Stimulated activated CD4-positive, alpha-beta T cell treated with anti-CD3 and anti-CD28 coated beads, Interleukin-12 subunit alpha, Interleukin-12 subunit beta, amount 100 ng/mL, for 48 hours (primary cell): ENCODE data around the gene ARL17B.
"Not testable (repeated sequence)": the region's sequence is repeated elsewhere in the genome, so short reads cannot be mapped to it uniquely, and the experiment has no call there.

ENCODE experiments used
- DNase-seq, 3 donors: peaks; one replicate each; pipeline ENCODE4 v3.0.0-alpha.2; 2020; ENCODE audit warnings: low read depth in 2 of 3, low spot score in 1 of 3

Gene ARL17B

DNA sequence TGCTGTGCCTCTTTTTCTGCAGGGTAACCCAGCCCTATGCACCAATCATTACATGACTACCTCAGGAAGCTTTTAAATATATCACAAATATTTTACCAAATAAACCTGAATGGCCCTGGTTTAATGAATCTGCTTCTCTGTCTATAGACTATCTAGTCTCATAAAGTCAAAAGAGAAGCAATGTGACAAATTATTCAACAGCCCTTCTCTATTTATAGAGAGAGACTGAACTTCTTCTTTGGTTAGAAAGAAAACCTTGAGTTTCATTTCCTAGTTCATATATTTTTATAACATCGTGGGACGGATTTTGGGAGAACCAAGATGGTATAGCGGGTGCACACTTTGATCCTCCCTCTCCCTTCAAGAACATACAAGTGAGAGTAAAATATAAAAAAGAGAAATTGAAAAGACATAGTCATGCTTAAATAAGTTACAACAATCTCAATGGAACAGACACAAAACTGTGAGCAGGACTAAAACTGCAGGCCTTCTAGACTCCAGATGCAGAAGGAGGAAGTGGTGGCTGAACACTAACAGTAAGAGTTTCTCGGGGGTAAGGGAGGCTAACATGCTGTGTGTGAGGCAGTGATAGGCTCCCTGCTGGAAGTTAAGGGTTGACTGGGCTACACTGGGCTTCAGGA is 70.5 kb downstream of the ARL17B start:
- DNase-seq: not testable (repeated sequence)

DNA sequence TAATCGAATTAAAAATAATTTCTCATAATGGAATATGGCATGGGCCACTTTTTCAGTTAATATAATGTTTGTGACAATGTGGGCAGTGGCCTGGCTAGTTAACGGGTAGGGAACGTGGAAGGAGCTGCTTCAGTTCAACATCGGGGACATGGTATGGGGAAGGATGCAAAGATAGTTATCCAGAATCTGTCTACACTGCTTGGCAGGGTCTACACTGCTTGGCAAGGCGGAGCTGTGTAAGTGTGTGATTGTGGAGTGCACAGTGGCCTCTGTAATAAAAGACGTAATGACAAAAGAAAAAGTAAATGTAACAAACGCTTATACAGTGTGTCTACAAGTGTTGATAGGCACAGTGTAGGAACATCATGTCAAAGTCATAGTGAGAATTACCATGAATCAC is 74.0 kb downstream of the ARL17B start:
- not testable (repeated sequence) for DNase-seq

- DNase-seq: peak in 2 of 3 donors; percentile 49 to 74
Measured at GRCh38 chr17:46286764-46287221, 74.8 kb downstream of the ARL17B start.

DNA sequence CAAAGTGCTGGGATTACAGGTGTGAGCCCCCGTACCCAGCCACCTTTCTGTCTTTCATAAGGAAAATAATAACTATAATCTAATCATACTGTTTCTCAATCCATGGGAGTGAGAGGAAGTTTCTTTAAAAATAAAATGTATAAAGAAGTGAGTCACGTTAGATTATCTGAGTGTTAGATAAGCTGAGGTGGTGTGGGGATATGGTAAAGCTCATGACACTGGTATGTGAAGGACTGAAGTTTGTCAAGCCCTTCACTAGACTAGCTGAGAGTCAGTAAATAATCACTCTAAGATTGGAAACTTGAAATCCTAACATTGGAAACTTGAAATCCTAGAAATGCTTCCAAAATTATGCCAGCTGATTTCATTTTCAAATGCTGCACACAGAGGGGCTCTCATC is 76.1 kb downstream of the ARL17B start:
- not testable (repeated sequence) for DNase-seq

GRCh38 chr17:46284467-46284866 is 77.1 kb downstream of the ARL17B start:
- peak; percentile 37 to 48 (median 46) for DNase-seq

DNA sequence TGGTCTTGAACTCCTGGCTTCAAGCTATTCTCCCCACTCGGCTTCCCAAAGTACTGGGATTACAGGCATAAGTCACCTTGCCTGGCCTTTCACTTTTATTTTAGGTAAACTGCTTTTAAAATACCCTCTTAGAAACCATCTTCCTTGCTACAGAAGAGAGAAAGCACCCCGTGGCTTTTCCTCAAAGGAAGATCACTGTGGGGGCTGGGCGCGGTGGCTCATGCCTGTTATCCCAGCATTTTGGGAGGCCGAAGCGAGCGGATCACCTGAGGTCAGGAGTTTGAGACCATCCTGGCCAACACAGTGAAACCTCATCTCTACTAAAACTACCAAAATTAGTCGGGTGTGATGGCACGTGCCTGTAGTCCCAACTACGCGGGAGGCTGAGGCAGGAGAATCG is 78.9 kb downstream of the ARL17B start:
- not testable (repeated sequence) for DNase-seq

- DNase-seq: not testable (repeated sequence)
Measured at GRCh38 chr17:46281336-46281735, 80.2 kb downstream of the ARL17B start.

- DNase-seq: not testable (repeated sequence)
Measured at GRCh38 chr17:46276728-46277479, 84.7 kb downstream of the ARL17B start.

GRCh38 chr17:46274238-46274637 is 87.3 kb downstream of the ARL17B start:
- no peak for DNase-seq

DNA sequence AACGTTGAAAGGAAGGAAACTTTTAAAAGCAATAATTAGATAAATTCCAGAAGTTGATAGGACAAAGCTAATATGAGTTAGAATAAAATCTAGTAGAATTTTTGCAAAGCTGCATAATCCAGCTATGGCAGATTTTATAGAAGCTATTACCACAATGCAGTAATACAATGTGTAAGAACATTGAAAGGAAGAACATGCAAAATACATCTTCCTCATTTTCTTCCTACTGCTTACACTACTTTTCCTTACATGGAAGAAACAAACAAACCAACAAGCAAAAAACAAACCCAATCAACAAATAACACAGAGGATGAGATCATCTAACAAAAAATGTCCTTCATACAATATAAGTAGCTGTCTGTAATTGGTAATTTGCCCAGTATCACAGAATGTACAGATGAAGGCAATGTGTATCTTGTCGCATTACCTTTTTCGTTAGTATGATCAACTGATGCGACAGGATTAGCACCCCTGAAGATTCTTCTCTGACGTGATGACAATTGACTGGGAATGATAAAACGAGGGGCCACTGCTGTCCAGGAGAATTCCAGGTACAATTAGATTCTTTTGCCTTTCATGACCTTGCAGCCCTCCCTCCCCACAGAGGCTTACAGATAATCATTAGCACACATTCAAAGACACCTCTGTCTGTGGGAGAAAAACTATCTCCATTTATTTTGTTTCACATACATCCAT is 87.9 kb downstream of the ARL17B start:
- no peak for DNase-seq

DNA sequence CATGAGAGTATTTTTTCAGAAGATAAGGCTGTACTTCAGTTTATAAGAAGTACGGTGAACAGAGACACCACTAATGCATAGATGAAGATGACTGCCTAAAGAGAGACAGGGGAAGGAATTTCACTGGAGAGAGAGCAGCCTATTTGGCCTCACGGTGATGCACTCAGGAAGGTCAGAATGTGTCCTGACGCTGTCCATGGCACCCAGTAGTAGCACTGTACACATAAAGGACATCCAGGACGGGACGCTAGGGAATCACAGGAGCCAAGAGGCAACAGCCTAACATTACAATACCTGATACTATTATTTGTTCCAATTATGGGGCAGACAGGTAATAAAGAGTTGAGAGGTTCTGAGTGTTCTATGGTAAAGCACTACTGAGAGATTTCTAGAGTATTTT is 91.5 kb downstream of the ARL17B start:
- DNase-seq: no peak

DNA sequence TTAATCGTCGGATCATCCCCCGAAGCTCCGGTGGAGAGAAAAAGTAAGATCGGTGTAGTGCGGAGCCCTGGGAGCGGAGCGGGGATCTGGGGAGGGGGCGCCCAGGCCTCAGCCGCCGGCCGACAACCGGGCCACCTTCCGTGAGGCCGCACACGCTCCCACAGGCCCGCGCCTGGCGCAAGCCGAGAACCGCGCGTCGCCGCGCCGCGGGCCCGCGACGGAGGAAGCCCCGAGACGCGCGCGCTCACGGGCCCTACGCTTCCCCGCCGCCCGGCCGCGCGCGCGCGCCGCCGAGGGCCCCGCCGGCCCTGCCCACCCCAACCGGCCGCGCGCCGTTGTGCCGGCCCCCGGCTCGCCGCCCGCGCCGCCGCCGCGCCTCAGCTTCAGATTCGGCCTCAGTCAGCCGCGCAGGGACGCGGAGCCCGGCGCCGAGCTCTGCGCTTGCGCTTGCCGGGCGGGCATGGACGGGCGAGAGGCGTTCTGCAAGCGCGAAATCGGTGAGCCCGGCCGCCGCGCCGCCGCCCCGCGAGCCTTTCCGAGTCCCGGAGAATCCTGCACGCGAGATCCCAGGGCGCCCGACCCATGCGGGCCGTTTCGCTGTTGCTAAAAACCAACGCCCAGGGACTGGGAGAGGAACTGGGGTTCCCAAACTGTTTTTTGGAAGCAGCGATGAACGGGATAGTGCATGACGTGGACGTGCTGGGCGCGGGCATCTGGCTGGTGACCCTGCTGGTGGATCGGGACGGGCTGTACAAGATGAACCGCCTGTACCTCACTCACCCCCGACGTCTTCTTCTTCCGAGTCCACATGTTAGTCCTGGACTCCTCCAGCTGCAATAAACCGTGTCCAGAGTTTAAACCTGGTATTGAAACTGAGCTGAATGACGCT is 94.7 kb downstream of the ARL17B start:
- DNase-seq: peak; percentile 60 to 84 (median 76)

- not testable (repeated sequence) for DNase-seq
Measured at GRCh38 chr17:46266063-46266655, 95.4 kb downstream of the ARL17B start.

DNA sequence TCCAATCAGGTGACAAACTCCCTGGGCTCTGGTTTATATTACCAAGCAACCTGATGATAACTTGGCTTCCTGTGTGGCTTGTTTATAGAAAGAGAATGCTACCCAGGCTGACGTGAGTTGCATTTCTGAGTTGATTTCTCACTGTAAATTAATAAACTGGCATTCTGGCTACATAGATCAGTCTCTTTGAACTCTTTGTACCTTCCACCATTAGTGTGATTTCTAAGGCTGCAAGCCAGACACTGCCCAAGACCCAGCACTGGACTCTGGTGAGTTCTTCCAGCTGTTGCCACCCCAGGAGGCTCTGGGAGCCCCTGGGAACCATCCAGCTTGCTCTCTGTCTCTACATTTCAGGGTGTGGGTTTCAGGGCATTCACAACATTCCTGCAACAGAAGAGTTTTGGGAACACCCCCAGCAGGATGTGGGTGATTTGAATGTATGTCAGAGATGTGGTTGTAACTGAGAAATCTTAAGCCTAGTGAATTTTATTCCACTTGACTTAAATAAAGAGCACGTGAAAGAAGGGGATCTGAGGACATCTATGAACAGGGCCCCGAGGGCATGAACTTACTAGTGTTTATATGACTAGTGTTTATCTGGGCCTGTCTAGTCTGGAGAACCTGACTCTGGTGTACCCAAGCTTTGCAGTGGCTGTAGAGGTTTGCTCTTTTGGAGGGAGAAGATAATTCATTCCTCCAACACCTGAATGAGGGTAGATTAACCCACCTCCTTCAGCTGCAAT is 96.9 kb downstream of the ARL17B start:
- DNase-seq: no peak

DNA sequence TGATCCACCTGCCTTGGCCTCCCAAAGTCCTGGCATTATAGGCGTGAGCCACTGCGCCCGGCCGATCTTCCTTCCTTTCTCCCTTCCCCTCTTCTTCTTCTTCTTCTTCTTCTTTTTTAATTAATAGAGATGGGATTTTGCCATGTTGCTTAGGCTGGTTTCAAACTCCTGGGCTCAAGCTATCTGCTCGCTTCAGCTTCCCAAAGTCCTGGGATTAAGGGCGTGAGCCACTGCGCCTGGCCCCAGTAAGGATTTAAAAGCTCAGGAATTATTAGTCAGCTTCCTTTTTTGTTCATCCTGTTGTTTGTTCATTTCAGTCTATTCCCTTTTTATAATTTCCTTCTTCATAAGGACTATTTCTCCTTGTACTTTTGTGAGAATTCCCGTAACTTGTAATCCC is 99.3 kb downstream of the ARL17B start:
- no peak for DNase-seq

GRCh38 chr17:46259845-46260661 is 101.5 kb downstream of the ARL17B start:
- DNase-seq: not testable (repeated sequence)

- DNase-seq: not testable (repeated sequence)
Measured at GRCh38 chr17:46256369-46256768, 105.2 kb downstream of the ARL17B start.

- not testable (repeated sequence) for DNase-seq
Measured at GRCh38 chr17:46254215-46254614, 107.4 kb downstream of the ARL17B start.

DNA sequence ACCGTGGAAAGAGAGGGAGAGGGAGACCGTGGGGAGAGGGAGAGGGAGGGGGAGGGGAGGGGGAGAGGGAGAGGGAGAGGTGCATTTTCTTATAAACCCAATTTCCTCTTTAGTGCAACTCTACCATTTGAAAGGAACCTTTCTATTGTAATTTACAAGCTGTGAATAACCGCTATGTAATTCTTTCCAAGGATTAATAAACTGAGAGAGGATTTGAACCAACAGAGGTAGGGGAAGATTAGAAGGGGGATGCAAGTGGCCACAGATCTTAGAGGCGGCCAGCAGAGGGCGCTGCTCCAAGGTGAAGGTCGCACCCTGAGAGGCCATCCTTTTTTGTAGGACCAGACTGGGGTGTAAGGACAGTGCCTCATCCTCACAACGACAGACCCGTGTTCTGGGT is 107.8 kb downstream of the ARL17B start:
- peak; percentile 68 to 73 (median 69) for DNase-seq
